ENCODE results near the gene MPHOSPH6.
A peak's percentile ranks its signal among the peaks of the same experiment; 100 is the strongest.
"Not testable (repeated sequence)": the region's sequence is repeated elsewhere in the genome, so short reads cannot be mapped to it uniquely, and the experiment has no call there.

The MPHOSPH6 gene

DNA sequence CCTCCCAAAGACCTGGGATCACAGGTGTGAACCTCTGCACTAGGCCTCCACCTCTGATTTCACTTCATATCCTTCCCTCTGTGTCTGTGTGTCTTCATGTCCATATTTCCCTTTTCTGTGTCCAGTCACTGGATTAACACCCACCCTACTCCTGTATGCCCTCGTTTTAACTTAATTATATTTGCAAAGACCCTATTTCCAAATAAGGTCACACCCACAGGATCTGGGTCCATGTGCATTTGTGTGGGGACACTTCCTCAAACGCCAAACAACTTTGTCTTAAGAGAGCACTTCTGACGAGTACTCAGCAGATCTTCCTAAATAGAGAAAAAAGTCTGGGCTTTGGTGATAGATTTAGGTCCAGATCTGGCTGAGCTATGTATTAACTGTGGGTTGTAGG lies 56.3 kb downstream of the MPHOSPH6 start:
- DNase-seq, result no peak

- DNase-seq, result no peak
Observed at GRCh38 chr16:82111944-82112343, 58.1 kb downstream of the MPHOSPH6 start.

- DNase-seq, result not testable (repeated sequence)
Observed at GRCh38 chr16:82109266-82109665, 60.8 kb downstream of the MPHOSPH6 start.

GRCh38 chr16:82108774-82109173 lies 61.2 kb downstream of the MPHOSPH6 start:
- peak; percentile 61 for DNase-seq

- no peak for DNase-seq
Observed at GRCh38 chr16:82108100-82108499, 61.9 kb downstream of the MPHOSPH6 start.

DNA sequence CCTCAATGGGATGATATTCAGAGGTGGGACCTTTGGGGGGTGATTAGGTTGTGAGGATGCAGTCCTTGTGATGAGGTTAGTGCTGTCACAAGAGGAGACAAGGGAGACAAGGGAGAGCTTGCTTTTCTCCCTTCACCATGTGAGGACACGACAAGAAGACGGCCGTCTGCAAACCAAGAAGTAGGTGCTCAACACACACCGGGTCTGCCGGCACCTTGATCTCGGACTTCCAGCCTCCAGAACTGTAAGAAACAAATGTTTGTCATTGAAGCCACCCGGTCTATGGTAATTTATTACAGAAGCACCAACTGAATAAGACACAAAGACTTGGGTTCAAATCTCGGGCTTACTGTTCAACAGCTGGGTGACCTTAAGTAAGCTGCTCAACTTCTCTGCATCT lies 64.9 kb downstream of the MPHOSPH6 start:
- no peak for DNase-seq

Data from islet precursor cell (in vitro differentiated cells).